H7 (cell line): ENCODE results near the gene DUSP10. TPM values are rescaled to one million over a fixed set of nuclear protein-coding genes. Genes with fewer than 3 reads are reported as not detected.

Source experiments
- DNase-seq: peaks from one replicate; pipeline ENCODE4 v3.0.0; 2012
- H3K27me3 ChIP-seq: 2 replicates; pipeline ENCODE4 v1.6.0; 2011; ENCODE audit warnings: mild to moderate bottlenecking, low read length; ENCODE audit not compliant: control insufficient read depth, insufficient read depth
- H3K36me3 ChIP-seq: replicated peaks from 2 replicates; pipeline ENCODE4 v1.5.1; 2011; ENCODE audit warnings: low read length; ENCODE audit not compliant: control insufficient read depth, insufficient read depth
- H3K4me3 ChIP-seq: 2 replicates; pipeline ENCODE4 v1.5.1; 2011; ENCODE audit warnings: low read depth, mild to moderate bottlenecking, control low read depth, low read length, moderate library complexity; ENCODE audit not compliant: insufficient read depth
- total RNA-seq: library from RNA; depleted of rRNA; stranded (reverse); fragments of >200 nt; shearing (Covaris generic); gene quantifications from 2 replicates; pipeline ENCODE4 v1.2.3, GENCODE V29; 2014

DUSP10 gene
- total RNA-seq, 1 experiment from 2014 or later, result 16.5 TPM

DNA sequence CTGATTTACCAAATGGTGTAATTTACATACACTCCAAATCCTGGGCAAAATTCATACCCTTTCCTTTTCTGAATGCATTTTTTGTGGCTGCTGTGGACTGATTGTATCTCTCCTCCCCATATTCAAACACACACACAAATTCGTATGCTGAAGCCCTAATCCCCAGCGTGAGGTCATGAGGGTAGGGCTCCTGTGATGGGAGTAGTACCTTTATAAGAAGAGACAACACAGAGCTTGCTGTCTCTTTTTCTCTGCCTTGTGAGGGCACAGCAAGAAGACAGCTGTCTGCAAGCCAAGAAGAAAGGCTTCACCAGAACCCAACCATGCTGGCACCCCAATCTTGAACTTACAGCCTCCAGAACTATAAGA, 24.4 kb downstream of the DUSP10 start:
- Histone ChIP-seq H3K36me3 (no peaks in the 10 kb centered on the region), H3K27me3 (peaks cover 17% of the 10 kb centered on the region; the same call in 1 of the 2 replicates), H3K4me3 (no peak overlapping the region)
- DNase-seq, result no peak

GRCh38 chr1:221716713-221717484, 25.0 kb downstream of the DUSP10 start:
- Histone ChIP-seq H3K4me3 (no peak overlapping the region), H3K27me3 (peaks cover 17% of the 10 kb centered on the region; the same call in 1 of the 2 replicates), H3K36me3 (no peaks in the 10 kb centered on the region)
- no peak for DNase-seq

DNA sequence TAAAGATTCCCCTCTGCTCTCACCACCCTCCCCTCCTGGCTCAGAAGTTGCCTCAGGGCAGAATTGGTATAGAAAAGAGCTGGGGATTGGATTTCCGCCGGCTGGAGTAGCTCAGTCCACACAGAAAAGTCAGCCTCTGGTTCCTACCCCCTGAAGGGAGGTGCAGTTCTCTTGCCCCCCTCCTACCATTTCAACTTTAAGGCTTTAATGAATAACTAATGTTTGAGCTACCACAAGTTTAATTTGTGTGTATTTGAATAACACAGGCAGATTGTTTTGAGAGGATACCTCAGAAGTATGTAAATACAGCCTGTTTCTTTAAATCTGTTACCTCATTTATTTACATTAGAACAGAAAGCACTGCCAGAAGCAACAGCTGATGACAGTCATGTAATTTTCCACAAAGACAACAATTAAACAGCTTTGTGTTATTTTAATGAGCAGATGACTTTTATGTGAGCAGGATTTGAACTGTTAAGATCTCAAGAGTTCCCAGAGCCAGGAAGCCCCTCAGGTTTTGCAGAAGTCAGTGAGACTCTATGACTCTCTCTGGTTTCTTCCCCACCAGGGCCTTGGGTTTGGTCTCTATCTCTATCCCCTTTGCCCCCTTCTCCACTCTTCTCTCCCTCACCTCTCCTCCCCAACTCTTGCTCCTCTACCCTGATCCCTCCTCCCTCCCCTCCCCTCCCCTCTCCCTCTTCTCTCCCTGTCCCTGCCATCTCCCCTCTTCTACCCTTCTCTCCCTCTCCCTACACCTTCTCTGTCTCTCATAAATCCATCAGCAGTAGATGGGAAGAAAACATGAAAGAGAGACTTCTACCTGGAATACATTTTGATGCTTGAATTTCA, 26.3 kb downstream of the DUSP10 start:
- no peaks in the 10 kb centered on the region for H3K36me3 ChIP-seq
- DNase-seq, result peak; percentile 51
- no peak overlapping the region for H3K4me3 ChIP-seq
- H3K27me3 ChIP-seq, result peaks cover 17% of the 10 kb centered on the region; the same call in 1 of the 2 replicates

DNA sequence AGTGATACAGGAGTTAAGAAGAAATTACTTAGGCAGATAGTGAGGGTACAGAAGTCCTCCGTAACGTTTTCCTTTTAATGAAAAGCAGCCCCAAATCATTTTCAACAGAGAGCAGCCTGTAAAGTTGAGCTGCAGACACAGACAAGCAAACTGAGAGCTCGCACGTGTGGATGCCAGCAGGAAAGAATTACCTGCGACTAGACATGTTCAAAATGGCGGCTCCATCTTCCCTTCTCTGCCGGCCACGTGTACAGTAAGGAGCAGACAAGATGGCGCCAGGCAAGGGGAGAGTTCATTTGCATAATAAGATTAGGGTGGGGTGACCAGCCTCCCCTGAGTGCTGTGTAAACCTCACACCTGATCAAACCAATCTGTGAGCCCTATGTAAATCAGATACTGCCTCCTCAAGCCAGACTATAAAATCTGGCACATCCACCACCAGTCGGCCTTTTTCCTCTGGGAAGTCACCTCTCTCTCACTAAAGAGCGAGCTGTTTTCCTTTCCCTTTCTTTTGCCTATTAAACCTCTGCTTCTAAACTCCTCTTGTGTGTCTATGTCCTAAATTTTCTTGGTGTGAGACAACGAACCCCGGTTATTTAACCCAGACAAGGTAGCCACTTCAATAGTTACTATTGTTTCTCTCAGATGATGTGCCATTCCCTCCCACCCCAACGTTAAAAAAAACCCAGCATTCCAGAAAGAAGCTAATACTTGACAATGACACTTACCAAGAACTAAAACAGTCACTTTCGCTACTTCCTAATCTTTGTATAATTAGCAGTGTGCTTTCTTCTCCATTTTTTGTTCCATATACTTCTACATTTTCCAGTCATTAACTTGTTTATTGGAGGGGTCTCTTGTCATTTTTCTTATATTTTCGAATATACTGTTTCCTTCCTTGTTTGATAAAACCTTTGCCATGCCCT, 27.4 kb downstream of the DUSP10 start:
- no peak for DNase-seq
- H3K36me3 ChIP-seq, result no peaks in the 10 kb centered on the region
- H3K27me3 ChIP-seq, result peaks cover 17% of the 10 kb centered on the region; the same call in 1 of the 2 replicates
- H3K4me3 ChIP-seq, result no peak overlapping the region

GRCh38 chr1:221712776-221713431, 29.0 kb downstream of the DUSP10 start:
- H3K36me3 ChIP-seq, result no peaks in the 10 kb centered on the region
- peaks cover 17% of the 10 kb centered on the region; the same call in 1 of the 2 replicates for H3K27me3 ChIP-seq
- no peak overlapping the region for H3K4me3 ChIP-seq
- DNase-seq, result no peak

- DNase-seq, result no peak
- no peak overlapping the region for H3K4me3 ChIP-seq
- no peaks in the 10 kb centered on the region for H3K36me3 ChIP-seq
- H3K27me3 ChIP-seq, result peaks cover 12% of the 10 kb centered on the region; the same call in 1 of the 2 replicates
Measured at GRCh38 chr1:221712198-221712684, 29.6 kb downstream of the DUSP10 start.

DNA sequence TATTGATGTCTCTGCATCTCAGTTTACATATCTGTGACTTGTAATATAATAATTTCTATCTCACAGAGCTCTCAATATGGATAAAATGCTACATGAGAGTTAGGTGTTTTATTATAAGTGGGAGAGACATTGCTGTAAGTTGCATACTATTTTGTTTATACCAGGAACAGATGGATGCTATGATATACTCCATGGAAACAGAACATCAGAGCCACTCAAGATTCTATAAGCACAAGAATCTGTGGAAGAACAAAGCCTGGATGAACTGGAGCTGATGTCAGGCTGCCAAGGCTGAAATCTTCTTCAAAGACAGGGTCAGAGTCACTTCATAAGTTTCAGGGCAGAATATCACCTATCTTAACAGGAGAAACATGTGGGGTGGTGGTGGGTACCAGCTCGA, 30.2 kb downstream of the DUSP10 start:
- DNase-seq, result no peak
- no peaks in the 10 kb centered on the region for H3K36me3 ChIP-seq
- no peak overlapping the region for H3K4me3 ChIP-seq
- peaks cover 8% of the 10 kb centered on the region; the same call in 1 of the 2 replicates for H3K27me3 ChIP-seq

DNA sequence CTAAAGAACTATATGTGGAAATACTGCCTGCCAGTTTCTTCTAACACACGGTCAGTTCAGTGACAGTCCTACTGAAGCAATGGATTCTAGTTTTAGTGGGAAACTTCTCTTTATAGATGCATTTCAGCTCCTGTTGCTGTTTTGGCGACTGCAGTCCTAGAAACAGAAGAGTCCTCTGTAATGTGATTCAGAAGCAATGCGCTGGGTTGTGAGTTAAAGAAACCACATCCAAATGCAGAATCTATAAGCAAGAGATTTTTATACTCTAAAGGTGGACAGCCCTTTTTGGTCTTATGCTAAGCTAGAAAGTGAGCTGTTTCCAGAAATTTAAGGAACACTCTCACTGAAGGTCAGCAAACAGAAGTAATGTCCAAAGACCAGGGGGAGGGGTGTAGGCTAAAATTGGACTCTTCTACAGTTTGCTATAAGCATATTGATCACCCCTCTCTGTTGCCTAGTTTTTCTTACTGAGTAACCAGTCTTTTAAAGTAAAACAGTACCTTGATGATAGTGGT, 30.8 kb downstream of the DUSP10 start:
- DNase-seq, result no peak
- H3K27me3 ChIP-seq, result peaks cover 2% of the 10 kb centered on the region; the same call in 1 of the 2 replicates
- H3K4me3 ChIP-seq, result no peak overlapping the region
- H3K36me3 ChIP-seq, result no peaks in the 10 kb centered on the region

DNA sequence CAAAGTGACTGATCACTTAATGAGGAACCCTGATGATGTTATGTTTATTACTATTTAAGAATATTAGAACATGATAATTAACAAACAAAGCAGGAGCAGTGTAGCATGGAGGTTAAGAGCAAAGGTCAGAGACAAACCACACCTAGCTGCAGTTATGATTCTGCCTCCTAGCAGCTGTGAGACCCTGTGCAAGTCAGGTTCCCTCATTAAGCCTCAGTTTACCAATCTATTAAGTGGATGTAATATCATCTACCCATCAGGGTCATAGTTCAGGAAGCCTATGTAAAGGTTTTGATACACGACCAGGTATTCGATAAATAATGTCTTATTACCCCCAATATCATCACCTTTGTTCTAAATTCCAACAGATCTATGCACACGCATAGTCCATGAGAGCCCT, 32.0 kb downstream of the DUSP10 start:
- H3K36me3 ChIP-seq, result no peaks in the 10 kb centered on the region
- no peak for DNase-seq
- H3K4me3 ChIP-seq, result no peak overlapping the region
- no peaks in the 10 kb centered on the region for H3K27me3 ChIP-seq

- H3K27me3 ChIP-seq, result no peaks in the 10 kb centered on the region
- DNase-seq, result no peak
- no peaks in the 10 kb centered on the region for H3K36me3 ChIP-seq
Measured at GRCh38 chr1:221708987-221709386, 32.9 kb downstream of the DUSP10 start.

DNA sequence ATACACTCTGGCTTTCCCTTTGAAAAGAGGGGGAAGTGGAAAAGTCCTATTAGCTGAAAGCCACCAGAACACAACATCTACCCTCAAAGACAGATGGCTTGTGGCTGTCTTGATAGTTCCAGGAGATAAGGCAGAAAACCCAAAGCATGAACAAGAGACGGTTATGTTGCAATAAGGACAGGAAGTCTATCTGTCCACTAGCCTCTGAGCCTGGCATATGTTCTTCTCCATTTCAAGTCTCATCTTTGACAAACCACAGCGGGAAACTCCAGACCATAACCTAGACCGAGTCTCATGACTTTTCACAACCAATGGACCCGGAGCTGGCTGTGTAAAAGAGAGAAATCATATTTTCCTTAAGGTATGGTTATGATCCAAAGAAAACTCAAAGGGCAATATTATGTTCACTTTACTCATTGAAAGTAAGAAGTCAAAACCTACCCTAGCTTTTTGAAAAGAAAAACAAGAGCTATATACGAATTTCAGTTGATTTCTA, 33.8 kb downstream of the DUSP10 start:
- H3K36me3 ChIP-seq, result no peaks in the 10 kb centered on the region
- H3K27me3 ChIP-seq, result no peaks in the 10 kb centered on the region
- H3K4me3 ChIP-seq, result no peak overlapping the region
- DNase-seq, result no peak

More at GRCh38 chr1:221708987-221709386, 32.9 kb downstream of the DUSP10 start:
- H3K4me3 ChIP-seq, result no peak overlapping the region

DNA sequence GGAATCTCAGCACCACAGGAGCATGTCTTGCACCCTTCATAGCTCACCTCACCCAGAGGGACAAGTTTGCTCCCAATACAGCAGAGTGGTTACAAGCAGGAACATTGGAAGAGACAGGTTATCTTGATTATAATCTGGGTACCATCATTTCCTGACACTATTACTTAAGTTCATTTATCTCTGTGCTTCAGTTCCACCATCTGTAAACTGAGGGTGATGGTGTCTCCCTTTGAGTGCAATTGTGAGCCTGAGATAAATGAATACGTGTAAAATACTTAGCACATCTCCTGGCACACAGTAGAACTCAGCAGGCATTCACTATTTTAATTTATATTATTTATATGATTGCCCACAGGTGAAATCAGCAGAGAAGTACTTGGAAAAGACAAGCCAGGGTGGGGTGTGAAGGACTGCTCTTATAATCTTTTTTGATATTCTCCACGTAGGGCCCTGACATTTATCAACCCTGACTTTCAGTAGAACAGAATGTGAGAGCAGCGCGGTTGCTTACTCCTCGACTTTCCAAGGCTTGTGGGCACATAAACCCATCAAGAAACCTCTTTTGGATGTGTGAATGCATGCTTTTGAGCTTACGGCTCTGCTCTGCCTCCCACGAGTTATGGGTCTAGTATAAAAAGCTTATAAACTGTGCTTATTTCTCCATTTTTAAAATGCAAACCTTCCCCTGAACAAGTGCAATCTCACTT, 34.9 kb downstream of the DUSP10 start:
- no peak for DNase-seq
- H3K4me3 ChIP-seq, result no peak overlapping the region
- no peaks in the 10 kb centered on the region for H3K27me3 ChIP-seq
- no peaks in the 10 kb centered on the region for H3K36me3 ChIP-seq

DNA sequence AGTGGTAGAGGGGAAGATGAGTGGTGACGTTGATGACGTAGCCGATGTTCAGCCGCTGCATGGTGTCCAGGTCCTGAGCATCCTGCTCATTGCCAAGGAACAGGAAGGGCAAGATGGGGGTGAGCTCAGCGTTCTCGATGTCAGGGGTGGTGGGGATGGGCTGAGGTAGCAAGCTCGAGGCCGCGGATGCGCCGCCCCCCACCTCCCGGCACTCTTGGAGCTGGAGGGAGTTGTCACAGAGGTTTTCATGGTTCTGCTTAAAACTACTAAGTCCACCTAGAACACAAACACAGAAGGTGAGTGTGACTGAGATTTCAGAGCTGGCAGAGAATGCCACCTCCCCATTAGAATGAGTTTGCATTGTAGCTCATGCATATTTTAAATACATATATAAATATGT, 35.7 kb downstream of the DUSP10 start:
- no peak for DNase-seq

More for the DNA sequence above, 35.7 kb downstream of the DUSP10 start:
- H3K27me3 ChIP-seq, result no peaks in the 10 kb centered on the region
- no peaks in the 10 kb centered on the region for H3K36me3 ChIP-seq
- H3K4me3 ChIP-seq, result no peak overlapping the region
